Suprapubic skin (tissue), 4 donors: Measurements from ENCODE around the gene ARL4D. TPM values are rescaled to one million over a fixed set of nuclear protein-coding genes. Genes with fewer than 3 reads are reported as not detected.

ENCODE experiments used
- DNase-seq, 2 donors: peaks; one replicate each; pipeline ENCODE4 v3.0.0-alpha.2; 2019; ENCODE audit warnings: low spot score in 2 of 2
- H3K27ac ChIP-seq: fragments of 200-600 bp; sonication (generic); one replicate; pipeline ENCODE4 v1.5.1; 2019
- H3K27me3 ChIP-seq: fragments of 200-600 bp; sonication (generic); one replicate; pipeline ENCODE4 v1.5.1; 2019
- H3K36me3 ChIP-seq: fragments of 200-600 bp; sonication (generic); one replicate; pipeline ENCODE4 v1.5.1; 2019
- H3K4me1 ChIP-seq: fragments of 200-600 bp; sonication (generic); one replicate; pipeline ENCODE4 v1.5.1; 2019
- H3K4me3 ChIP-seq: fragments of 200-600 bp; sonication (generic); one replicate; pipeline ENCODE4 v1.5.1; 2019; ENCODE audit warnings: mild to moderate bottlenecking
- H3K9me3 ChIP-seq: fragments of 200-600 bp; sonication (generic); one replicate; pipeline ENCODE4 v1.5.1; 2019
- CTCF ChIP-seq, 2 donors: fragments of 200-600 bp in 1 of 2; fragments of 450-650 bp in 1 of 2; sonication (generic) in 1 of 2; IDR thresholded peaks; one replicate each; pipeline ENCODE4 v1.5.1; 2016 to 2019; ENCODE audit warnings: antibody characterized with exemption in 2 of 2, mild to moderate bottlenecking in 1 of 2, moderate library complexity in 1 of 2
- EP300 ChIP-seq: sonication (generic); formaldehyde crosslinking; IDR thresholded peaks from one replicate; pipeline ENCODE4 v1.6.1; 2017; ENCODE audit warnings: antibody characterized with exemption
- POLR2A ChIP-seq, 2 donors: fragments of 450-650 bp; IDR thresholded peaks; one replicate each; pipeline ENCODE4 v1.6.1; 2017; ENCODE audit warnings: antibody characterized with exemption in 2 of 2, mild to moderate bottlenecking in 2 of 2, moderate library complexity in 2 of 2
- POLR2AphosphoS5 ChIP-seq, 3 donors: sonication (generic); formaldehyde crosslinking; IDR thresholded peaks; one replicate each; pipeline ENCODE4 v1.6.1; 2017; ENCODE audit warnings: antibody characterized with exemption in 3 of 3
- WGBS: methylation state at CpG from one replicate; pipeline ENCODE4 v1.1.5; 2018; 5-methylcytosine and 5-hydroxymethylcytosine counted together
- total RNA-seq, 4 donors: library from RNA; depleted of rRNA; stranded (reverse); fragments of >200 nt; gene quantifications; one replicate each; pipeline ENCODE4 v1.1.0, GENCODE V29; 2016

ARL4D gene, protein sequence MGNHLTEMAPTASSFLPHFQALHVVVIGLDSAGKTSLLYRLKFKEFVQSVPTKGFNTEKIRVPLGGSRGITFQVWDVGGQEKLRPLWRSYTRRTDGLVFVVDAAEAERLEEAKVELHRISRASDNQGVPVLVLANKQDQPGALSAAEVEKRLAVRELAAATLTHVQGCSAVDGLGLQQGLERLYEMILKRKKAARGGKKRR
- total RNA-seq: 10 to 100 TPM; 26.7 to 50.9 (median 32.2) TPM

DNA sequence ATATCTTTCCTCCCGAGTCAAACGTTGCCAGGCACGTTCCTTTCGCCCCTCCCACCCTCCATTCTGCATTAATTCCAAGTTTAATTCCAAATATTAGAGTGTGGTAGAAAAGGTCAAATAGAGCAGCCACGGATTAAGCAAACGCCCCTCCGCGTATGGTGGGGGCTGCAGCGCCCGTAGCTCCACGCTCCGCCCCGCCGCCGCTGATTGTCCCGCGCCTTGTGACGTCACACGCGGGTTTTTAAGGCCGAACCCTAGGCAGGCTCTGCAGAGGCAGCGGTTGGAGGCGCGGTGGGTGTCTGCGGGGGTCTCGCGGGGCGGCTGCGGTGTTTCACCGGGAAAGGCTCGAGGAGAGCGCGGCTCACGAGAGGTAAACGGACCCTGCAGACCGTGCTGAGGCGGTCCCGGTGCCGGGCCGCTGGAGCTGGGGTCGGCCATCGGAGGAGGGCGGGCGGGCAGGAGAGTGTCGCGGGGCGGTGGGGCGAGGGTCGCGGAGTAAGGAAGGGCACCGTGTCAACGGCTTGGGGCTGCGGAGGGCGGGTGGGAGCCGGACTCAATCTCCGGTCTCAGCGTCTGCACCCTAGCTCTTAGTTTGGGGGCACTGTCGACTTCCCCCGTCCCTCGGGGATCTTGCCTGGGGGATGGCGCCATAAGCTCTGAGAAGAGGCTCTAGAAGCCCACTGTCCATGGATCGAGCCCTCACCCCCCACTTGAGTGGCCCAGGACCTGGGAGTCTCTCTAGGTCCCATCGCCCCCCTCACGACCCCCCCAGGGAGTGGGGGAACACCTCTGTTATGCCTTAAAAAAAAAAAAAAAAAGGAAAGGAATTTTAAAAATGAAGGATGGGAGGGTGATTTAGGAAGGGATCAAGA lies at the start of gene ARL4D:
TSS of gene ARL4D (plus strand) at position 270 of the 872 bp plus-strand sequence. CDS start 740 bp downstream, outside the sequence.
- Histone ChIP-seq H3K9me3 (no peaks in the 10 kb centered on the region), H3K36me3 (no peaks in the 10 kb centered on the region), H3K27ac (peak within 1 kb of the TSS; percentile 87), H3K4me1 (peaks cover 64% of the 10 kb centered on the region), H3K4me3 (peak within 1 kb of the TSS; percentile 81), H3K27me3 (no peaks in the 10 kb centered on the region)
- peak; percentile 59 to 94 for TF ChIP-seq POLR2A (IDR thresholded peaks at IDR 0.05)
- TF ChIP-seq POLR2AphosphoS5 (IDR thresholded peaks at IDR 0.05): peak; percentile 39 to 62 (median 57)
- no peak for TF ChIP-seq EP300
- DNase-seq: peak; percentile 94 to 96
- WGBS: 1% methylated on average over 18 of the region's 64 CpGs

DNA sequence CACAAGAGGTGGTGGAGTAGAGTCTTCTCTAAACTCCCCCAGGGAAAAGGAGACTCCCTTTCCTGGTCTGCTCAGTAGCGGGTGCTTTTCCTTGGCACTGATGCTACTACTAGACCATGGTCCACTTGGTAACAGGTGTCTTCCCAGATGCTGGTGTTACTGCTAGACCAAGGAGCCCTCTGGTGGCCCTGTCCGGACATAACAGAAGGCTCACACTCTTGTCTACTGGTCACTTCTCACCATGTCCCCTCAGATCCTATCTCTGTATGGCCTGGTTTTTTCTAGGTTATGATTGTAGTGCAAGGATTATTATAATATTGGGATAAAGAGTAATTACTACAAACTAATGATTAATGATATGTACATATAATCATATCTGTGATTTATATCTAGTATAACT lies 49.7 kb upstream of the ARL4D start:
- H3K9me3 ChIP-seq: peaks cover 17% of the 10 kb centered on the region
- DNase-seq: no peak
- TF ChIP-seq EP300: no peak
- no peaks in the 10 kb centered on the region for H3K4me1 ChIP-seq
- H3K27me3 ChIP-seq: no peaks in the 10 kb centered on the region
- H3K4me3 ChIP-seq: no peak overlapping the region
- H3K36me3 ChIP-seq: no peaks in the 10 kb centered on the region
- H3K27ac ChIP-seq: no peak overlapping the region
- WGBS: 91% methylated on average over 2 of the region's 2 CpGs

GRCh38 chr17:43350888-43351361 lies 47.9 kb upstream of the ARL4D start:
- Histone ChIP-seq H3K9me3 (peaks cover 17% of the 10 kb centered on the region), H3K4me3 (no peak overlapping the region), H3K36me3 (no peaks in the 10 kb centered on the region), H3K27ac (no peak overlapping the region), H3K4me1 (no peaks in the 10 kb centered on the region), H3K27me3 (no peaks in the 10 kb centered on the region)
- TF ChIP-seq CTCF (IDR thresholded peaks at IDR 0.05) (no peak), POLR2AphosphoS5 (IDR thresholded peaks at IDR 0.05) (no peak), POLR2A (IDR thresholded peaks at IDR 0.05) (no peak), EP300 (no peak)
- DNase-seq: no peak
- 95% methylated on average over 9 of the region's 9 CpGs for WGBS

GRCh38 chr17:43351691-43352090 lies 47.1 kb upstream of the ARL4D start:
- WGBS: 87% methylated on average over 8 of the region's 8 CpGs
- DNase-seq: no peak
- TF ChIP-seq EP300: no peak
- no peak for TF ChIP-seq CTCF (IDR thresholded peaks at IDR 0.05)
- TF ChIP-seq POLR2AphosphoS5 (IDR thresholded peaks at IDR 0.05): no peak

DNA sequence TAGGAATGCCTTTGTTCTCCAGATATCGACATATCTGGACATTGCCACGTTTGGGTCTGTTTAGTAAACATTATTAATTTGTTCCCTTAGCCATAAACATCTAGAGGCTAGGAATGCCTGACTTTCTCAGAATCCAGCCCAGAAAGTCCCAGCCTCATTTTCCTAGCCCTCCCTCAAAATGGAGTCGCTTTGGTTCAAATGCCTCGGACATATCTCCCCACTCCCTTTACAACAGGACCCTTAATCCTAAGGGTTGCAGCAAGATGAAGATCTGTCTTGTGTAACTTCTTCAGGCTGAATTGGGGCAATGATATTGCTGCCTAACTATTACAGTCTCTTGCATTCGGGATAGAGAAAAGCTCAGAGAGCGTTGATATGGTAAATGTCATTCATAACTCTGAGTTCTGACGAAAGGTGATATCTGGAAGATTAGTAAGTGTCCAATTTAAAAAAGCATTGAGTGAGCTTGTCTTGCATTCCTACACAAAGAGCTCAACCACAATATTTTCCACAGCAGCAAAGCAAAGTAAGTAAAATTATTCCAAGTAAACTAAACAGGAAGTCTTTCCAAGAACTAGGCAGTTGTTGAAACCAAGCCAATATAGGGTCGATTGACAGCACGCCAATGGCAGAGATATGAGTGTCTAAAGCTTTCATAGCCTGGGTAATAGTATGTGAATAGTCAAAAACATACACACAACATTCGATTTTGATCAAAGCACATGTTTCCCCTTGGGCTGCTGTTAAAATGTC lies 46.0 kb upstream of the ARL4D start:
- TF ChIP-seq POLR2AphosphoS5 (IDR thresholded peaks at IDR 0.05) (no peak), EP300 (no peak), POLR2A (IDR thresholded peaks at IDR 0.05) (no peak), CTCF (IDR thresholded peaks at IDR 0.05) (no peak)
- 80% methylated on average over 10 of the region's 10 CpGs for WGBS
- H3K4me3 ChIP-seq: no peak overlapping the region

More at GRCh38 chr17:43351691-43352090, 47.1 kb upstream of the ARL4D start:
- Histone ChIP-seq H3K27ac (no peak overlapping the region), H3K4me3 (no peak overlapping the region), H3K36me3 (no peaks in the 10 kb centered on the region), H3K4me1 (no peaks in the 10 kb centered on the region), H3K9me3 (peaks cover 17% of the 10 kb centered on the region), H3K27me3 (no peaks in the 10 kb centered on the region)

More for the DNA sequence above, 46.0 kb upstream of the ARL4D start:
- no peaks in the 10 kb centered on the region for H3K36me3 ChIP-seq
- H3K9me3 ChIP-seq: peaks cover 15% of the 10 kb centered on the region
- H3K4me1 ChIP-seq: no peaks in the 10 kb centered on the region
- no peak for DNase-seq
- H3K27me3 ChIP-seq: no peaks in the 10 kb centered on the region
- H3K27ac ChIP-seq: no peak overlapping the region
